ENCODE data around the gene LSM4.

Gene LSM4

DNA sequence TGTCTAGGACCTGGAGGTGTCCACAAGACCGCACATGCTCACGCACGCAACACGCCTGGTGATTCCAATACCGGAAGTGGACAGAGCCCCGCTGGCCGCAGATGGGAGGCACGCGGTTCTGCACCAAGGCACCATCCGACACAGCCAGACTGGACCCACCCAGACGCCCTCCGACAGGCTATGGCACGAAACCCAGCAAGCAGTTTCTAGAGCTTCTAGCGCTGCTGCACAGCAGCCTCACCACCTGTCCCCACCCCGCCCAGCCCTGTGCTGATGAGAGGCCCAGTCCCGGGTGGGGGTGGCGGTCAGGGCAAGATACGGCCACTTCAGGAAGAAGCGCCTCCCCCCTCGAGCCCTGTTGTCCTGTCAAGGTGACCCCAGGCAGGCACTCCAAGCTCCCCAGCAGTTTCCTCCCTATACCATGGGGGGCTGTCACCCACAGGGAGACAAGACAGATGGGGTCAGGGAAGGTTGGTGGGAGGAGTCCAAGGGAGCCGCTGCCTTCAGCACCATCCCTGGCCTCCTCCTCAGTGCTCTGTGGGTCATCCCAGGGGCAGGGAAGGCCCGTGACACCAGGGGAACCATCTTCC, 11.3 kb downstream of the LSM4 start:
- DNase-seq (ENCODE audit: low read depth in 1 of 2, low spot score in 1 of 2), result no peak

DNA sequence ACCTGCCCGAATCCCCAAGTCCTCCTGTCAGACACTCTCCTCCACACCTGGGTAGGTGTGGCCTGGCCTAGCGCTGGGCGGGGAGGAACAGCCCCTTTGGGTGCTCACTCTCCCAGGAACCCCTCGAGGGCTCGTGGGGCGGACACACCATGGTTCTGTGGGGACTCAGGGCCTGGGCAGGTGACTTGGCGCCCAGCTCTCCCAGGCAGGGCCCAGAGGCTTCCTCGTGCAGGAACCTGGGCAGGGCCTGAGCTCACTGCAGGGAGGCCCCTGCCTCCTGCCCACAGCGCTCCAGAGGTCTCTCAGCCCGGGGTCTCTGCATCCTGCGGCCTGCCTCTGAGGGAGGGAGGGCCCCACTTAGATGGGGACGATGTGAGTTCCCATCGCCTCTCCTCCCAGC, 11.9 kb downstream of the LSM4 start:
- no peak for DNase-seq (ENCODE audit: low read depth in 1 of 2, low spot score in 1 of 2)

DNA sequence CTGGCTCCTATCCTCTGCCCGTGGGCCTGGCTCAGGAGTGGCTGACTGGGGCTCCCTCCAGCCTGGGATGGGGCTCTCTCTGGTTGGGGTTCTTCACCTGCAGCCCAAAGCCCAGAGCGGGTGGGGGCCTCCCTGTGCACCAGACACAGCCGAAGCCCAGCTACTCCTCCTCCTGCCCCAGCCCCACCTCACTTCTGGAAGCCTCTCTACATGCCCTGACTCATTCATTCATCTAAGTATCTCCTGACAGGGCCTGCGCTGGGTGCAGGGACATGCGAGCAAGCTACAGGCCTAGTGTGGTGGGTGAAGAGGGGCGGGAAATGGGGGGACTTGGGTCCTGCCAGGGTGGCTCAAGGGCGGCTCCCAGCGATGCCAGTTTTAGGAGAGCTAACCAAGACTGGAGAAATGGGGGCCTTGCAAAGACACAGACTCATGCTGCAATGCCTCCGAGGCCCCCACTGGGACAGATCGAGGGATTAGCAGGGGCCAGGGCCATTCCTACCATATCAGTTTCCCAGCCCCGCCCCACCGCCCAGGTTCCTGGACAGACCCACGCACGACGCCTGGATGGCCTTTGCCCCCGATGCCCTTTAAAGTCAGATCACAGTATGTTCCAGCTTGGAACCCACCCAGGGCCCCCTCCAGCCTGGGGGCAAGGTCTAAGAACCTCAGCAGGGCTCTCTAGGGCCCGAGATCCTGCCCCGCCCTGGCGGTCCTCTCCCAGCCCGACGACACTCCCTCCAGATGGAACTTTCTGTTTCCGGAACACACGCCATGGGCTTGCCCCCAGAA, 12.6 kb downstream of the LSM4 start:
- DNase-seq (ENCODE audit: low read depth in 1 of 2, low spot score in 1 of 2), result no peak

DNA sequence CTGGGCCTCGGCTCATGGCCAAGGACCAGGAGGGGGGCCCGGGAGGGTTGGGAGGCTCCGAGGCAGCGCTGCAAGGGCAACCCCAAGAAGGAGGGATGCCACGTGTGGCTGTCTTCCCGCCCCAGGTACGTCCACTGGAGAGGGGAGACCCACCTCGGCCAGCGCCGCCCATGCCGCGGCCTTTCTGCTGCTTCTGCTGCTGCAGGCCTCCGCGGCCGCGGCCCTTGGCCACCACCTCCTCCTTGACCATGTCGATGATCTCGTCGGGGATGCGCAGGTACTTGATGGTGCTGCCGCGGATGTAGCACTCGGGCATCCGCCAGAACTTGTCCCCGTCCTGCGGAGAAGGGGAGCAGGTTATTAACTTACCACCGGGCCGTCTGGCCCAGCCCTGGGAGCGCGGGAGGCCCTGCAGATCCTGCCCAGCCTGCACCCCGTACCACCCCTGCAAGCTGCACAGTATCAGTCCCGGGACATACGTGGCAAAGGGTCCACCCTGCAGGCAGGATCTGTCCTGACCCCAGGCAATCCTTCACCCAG, 13.3 kb downstream of the LSM4 start:
- no peak for DNase-seq (ENCODE audit: low read depth in 1 of 2, low spot score in 1 of 2)

DNA sequence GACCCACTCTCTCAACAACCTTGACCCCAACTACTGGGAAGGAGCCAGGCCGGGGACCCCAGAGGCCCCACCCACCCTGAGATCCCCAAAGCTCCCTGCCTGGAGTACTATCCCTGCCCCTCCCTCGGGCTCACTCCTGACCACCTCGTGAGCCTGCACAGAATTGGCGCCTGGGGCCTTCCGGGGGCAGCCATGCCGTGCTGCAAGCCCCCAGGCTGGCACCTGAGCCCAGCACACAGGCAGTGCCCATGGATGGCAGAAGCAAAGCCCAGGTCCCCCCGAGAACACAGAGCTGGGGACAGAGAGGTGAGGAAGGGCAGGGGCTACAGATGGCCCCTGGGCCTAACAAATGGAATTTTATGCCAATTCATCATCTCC, 13.9 kb downstream of the LSM4 start:
- no peak for DNase-seq (ENCODE audit: low read depth in 1 of 2, low spot score in 1 of 2)

DNA sequence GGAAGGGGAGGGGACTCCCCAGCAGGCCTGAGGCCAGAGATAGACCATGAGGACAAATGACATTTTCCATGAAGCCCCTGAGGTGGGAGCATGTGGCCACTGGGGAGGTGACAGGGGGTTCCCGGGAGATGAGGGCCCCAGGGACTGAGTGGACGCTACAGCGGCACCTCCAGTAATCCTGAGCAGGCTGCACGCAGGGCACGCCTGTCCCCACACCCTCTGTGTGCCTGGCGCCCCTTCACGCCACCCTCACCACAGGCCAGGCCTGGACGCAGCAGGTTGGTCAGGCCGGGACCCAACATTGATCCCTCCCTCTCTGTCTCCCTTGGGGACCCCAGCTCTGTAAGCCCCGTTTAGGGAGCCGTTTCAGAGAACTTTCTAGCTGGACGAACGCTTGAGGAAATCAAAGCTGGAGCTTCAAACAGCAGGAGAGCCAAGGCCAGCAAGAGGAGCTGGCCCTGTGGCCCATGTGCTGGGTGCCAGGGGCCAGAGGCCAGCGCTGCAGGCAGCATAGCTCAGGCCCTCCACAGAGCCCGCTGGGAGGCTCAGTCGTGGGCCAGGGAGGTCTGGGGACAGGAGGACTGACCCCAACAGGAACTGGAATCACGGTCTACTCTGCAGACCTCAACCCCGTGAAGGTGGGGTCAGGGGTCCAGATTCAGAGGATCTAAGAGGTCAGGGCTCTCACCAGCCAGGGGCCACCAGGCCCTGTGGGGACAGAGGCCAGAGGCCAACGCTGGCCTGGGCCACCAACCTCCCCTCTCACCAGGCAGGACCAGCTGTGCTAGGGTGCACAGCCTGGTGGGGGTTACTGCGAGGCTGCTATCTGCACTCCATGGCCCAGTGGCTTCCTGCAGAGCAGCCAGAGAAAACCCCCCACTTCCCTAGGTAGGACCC, 14.6 kb downstream of the LSM4 start:
- no peak for DNase-seq (ENCODE audit: low read depth in 1 of 2, low spot score in 1 of 2)

DNA sequence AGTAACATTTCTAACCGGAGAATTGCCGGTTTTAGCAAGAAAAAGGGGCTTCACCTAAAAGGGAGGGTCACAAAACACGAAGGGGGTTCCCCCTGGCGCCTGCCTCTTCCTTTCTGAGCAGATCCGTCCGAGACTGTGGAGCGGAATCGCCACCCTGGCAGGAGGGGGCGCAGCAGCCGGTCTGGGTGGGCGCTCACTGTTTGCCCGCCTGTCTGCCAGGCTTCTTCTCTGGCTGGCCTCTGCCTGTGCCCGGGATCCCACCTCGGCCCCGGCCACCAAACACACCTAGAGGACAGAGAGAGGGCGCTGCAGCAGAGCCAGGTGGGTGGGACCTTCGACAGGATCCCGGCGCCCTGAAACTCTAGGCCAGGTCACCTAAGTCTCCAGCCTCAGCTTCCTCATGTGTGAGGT, 15.6 kb downstream of the LSM4 start:
- no peak for DNase-seq (ENCODE audit: low read depth in 1 of 2, low spot score in 1 of 2)

DNA sequence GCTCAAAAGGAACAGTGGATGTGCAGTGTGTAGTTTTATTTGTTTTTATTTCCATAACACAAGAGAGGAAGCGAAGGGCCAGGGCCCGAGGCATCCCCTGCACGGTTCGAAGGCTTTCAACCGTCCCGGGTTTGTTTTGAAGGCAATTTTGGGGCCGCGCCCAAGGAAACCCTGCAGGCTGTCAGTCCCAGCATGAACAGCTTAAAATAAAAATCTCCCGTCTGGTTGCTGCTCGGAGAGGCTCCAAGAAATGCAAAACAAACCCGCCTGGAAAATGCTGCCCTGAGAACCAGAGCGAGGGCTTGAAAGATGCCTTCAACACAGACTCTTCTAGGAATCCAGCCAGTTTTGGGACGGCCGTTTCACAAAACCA, 16.0 kb downstream of the LSM4 start:
- DNase-seq (ENCODE audit: low read depth in 1 of 2, low spot score in 1 of 2), result no peak

DNA sequence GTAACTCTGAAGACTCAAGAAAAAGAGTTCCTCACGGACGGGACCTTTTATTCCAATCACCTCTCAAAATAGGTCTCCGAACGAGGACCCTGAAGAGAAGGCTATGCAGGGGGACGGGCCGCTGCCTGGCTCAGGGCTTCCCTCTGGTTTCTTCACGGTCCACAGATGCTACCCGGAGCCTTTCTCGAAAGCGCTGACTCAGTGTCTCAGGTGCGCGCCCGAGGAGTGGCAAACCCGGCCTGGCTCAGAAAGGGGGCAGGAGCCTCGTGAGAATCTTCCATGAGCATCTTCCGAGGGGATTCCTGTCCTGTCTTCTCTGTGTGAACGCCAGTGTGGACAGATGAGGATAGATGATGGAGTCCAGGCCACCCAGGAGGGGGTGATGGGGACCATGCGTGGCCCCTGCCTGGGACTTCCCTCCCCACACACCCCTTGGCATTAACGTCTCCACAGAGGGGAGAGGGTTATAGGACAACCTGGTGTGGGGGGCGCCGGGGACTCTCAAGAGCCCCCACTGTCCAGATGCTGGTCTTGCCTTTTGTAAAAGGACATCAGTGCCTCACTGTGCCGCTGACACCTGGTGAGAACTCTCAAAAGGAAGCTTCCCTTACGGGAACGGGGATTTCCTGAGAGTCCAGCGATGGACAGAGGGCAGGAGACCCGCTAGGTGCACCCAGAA, 16.5 kb downstream of the LSM4 start:
- DNase-seq (ENCODE audit: low read depth in 1 of 2, low spot score in 1 of 2), result no peak

DNA sequence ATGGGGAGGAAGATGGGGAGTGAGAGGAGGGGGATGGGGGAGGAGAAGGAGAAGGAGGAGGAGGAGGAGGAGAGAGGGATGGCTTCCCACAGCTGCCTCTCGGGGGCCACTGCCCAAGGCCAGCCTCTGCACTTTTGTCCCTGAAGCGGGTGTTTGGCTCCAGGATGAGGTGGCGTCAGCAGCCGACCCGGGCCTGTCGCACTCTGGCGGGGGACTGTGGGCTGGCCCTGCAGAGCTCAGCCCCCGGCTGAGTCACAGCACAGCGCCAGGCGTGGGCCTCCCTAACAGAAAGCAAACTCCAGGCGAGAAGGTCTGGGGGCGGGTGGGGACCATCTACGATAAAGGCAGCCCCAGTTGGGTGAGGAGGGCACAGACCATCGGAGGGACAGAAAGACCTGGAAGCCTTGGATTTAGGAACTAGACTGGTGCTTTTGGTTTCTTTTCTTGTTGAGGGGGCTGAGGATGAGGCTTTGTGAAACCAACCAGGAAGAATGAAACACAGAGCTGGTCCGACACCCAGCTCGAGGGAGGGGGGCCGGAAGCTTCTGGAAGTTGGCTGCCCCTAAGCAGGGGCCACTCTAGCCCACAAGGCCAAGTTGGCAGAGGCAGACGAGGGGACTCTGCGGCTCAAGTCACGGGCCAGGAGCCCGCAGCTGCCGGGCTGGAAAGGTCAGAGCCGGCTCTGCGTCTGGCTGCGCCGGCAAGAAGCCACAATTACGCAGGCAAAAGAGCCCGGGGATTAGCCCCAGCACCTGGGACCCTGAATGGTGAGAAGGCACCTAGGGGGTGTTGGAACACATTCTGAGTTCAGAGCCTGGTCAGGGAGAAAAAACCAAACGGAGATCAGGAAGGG, 18.2 kb downstream of the LSM4 start:
- peak; percentile 70 to 76 for DNase-seq (ENCODE audit: low read depth in 1 of 2, low spot score in 1 of 2)

DNA sequence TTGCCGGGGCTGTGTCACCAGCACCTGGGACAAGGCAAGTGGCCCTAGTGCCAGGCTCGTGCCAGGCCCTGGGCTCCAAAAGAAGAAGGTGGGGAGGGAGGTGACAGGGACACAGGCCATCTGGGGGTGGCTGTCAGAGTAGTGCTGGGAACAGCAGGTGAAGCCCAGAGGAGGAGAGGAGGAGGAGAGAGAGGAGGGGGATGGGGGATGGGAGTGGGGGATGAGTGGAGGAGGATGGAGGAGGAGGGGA, 18.7 kb downstream of the LSM4 start:
- no peak for DNase-seq (ENCODE audit: low read depth in 1 of 2, low spot score in 1 of 2)

DNA sequence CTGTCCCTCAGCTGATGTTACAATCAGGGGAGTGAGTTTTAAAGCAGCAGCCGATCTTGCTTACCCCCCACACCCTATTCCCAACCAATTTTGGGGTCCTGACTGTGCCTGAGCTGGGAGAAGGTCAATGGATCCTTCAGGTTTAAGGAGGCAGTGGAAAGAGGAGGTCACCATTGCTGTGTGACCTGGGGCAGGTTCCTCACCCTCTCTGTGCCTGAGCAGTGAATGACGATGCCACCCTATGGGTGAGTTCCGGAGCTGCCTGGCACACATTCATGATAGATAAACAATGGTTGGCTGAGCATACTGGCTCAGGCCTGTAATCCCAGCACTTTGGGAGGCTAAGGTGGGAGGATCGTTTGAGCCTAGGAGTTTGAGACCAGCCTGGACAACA, 21.2 kb downstream of the LSM4 start:
- no peak for DNase-seq (ENCODE audit: low read depth in 1 of 2, low spot score in 1 of 2)

DNA sequence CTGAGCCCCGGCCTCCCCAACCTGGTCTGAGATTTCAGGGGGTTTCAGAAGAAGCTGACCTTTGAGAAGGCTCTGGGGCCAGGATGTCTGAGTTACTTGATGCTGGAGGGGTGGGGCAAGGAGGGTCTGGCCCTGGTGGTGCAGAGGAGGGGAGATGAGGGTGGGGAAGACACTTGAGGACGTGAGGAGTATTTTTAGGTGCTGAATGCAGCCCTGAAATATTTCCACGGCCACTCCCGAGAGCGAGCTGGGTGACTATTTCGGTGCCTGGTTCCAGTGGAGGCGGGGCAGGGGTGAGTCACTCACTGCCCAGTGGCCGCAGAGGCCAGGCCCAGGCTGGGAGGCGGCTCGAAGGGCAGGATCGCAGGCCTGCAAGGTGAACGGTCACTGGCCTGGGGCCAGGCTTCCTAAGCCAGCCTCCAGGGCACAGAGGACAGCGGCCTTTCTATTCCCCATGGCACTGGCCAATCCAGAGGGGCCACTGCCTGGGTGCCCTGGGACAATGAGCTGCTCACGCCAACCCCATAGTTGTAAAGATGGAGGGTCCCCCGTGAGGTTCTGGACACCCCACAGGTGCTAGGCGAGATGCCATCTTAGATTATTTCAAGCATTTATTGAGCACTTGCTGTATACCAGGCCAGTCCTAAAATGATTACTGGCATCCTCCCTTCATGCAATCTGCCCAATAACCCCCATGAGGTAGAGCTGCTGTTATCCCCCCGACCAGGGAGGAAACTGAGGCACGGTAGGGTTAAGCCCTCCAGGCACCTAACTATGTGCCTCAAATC, 21.8 kb downstream of the LSM4 start:
- no peak for DNase-seq (ENCODE audit: low read depth in 1 of 2, low spot score in 1 of 2)

DNA sequence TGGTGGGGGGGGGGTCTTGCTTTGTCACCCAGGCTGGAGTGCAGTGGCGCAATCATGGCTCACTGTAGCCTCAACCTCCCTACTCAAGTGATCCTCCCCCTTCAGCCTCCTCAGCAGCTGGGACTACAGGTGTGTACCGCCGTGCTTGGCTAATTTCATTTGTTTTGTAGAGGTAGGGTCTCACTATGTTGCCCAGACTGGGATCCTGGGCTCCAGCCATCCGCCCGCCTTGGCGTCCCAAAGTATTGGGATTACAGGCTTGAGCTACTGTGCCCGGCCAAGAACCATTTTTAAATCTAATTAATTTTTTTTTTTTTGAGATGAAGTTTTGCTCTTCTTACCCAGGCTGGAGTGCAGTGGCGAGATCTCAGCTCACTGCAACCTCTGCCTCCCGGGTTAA, 23.2 kb downstream of the LSM4 start:
- DNase-seq (ENCODE audit: low read depth in 1 of 2, low spot score in 1 of 2), result no peak

DNA sequence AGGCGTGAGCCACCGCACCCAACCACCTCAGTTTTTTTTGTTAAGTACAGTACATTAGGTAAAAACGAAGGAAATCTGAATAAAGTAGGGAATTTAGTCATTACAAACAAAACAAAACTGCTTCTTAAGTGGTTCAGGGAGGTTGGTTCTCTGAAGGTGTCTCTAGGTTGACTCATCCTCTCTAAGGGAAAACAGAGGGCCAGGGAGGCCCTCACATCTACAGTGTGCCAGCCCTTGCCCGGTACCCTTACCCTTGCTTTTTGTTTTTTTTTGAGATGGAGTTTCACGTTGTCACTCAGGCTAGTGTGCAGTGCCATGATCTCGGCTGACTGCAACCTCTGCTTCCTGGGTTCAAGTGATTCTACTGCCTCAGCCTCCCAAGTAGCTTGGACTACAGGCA, 24.3 kb downstream of the LSM4 start:
- DNase-seq (ENCODE audit: low read depth in 1 of 2, low spot score in 1 of 2), result no peak

DNA sequence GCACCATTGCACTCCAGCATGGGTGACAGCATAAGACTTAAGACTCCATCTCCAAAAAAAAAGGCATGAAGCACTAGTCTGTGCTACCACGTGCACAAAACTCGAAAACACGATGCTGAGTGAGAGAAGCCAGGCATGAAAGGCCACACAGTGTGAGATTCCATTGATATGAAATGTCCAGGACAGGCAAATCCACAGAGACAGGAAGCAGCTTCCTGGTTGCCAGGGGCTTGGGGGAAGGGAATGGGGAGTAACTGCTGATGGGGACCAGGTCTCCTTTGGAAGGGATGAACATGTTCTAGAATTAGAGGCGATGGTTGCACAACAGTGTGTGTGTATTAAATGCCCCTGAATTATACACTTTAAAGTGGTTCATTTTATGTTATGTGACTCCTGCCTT, 25.6 kb downstream of the LSM4 start:
- DNase-seq (ENCODE audit: low read depth in 1 of 2, low spot score in 1 of 2), result no peak

DNA sequence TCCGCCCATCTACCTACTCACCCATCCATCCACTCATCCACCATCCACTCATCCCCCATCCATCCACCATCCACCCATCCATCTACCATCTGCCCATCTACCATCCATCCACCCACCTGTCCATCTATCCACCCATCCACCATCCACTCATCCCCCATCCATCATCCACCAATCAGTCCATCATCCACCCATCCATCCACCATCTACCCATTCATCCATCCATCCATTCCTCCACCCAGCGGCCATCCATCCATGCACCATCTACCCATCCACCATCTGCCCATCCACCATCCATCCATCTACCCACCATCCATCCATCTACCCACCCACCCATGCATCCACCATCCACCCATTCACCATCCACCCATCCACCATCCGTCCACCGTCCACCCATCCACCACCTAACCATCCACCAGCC, 27.8 kb downstream of the LSM4 start:
- no peak for DNase-seq (ENCODE audit: low read depth in 1 of 2, low spot score in 1 of 2)

DNA sequence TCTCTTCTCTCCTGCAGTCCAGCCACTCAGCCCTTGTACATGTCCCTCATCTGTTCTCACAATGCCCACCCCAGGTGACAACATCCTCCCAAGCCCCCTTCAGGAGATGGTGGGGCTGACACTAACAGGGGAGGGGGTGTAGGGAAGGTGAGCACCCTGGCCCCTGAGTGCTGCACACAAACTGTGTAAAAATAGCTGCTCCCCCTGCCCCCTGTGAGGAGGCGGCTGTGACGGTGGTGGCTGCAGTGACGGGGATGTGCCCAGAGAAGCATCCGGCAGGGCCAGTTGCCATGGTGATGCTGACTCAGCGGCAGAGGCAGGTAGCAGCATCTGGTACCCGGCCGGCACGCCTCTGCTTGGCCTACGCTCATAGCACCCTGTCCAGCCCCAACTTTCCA, 28.4 kb downstream of the LSM4 start:
- peak; percentile 78 to 79 for DNase-seq (ENCODE audit: low read depth in 1 of 2, low spot score in 1 of 2)

DNA sequence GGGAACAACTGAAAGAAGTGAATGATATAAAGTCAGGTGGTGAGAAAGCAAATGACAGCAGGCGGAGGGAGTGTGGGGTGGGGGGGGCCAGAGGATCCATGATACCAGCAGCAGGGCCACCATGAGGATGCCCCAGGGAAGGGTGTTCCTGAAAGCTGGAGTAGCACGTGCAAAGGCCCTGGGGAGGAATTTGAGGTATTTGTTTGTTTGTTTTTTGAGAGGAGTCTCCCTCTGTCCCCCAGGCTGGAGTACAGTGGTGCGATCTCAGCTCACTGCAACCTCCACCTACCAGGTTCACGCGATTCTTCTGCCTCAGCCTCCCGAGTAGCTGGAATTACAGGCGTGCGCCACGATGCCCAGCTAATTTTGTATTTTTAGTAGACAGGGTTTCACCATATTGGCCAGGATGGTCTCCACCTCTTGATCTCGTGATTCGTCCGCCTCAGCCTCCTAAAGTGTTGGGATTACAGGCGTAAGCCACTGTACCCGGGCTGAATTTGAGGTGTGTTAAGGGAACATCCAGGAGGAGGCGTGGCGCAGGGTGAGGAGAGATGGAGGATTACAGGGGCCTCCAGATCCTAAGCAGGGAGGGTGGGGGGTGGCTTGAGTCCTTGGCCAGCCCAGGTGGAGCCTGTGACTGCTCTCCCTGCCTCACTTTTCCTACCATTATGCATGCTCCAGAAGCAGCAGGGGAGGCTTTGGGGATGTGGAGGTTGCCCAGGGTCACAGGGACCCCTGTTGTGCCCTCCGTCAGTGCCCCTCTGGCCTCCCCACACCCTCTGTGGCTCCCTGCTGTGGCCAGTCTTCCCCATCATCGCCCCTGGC, 29.0 kb downstream of the LSM4 start:
- DNase-seq (ENCODE audit: low read depth in 1 of 2, low spot score in 1 of 2), result no peak

Measured in stimulated activated CD4-positive, alpha-beta T cell treated with anti-CD3 and anti-CD28 coated beads, Interleukin-15, amount 100 ng/mL, for 1 hour (primary cell).